Panc1 (cell line): ENCODE data around the gene OSCAR. TPM values are rescaled to one million over a fixed set of nuclear protein-coding genes. Genes with fewer than 3 reads are reported as not detected.

Experiments
- ATAC-seq: fragments of 200-7000 bp; cut with Tn5 transposase; 2 replicates; pipeline ENCODE4 v1.9.1; 2020; ENCODE audit warnings: mild to moderate bottlenecking, moderate library complexity
- BruUV-seq: library from RNA; stranded (reverse); fragments of 400-500 nt; replicated peaks from 2 replicates; lab custom pipeline; 2021; lab: Mats Ljungman, UMichigan
- CTCF ChIA-PET: fragments of 300-600 bp; sonication (Branson Sonifier 250); formaldehyde crosslinking; loops from one replicate; lab custom pipeline; 2022; ENCODE audit warnings: antibody characterized with exemption; lab: Charles Lee
- POLR2A ChIA-PET: fragments of 300-600 bp; sonication (Branson Sonifier 250); formaldehyde crosslinking; loops from one replicate; lab custom pipeline; 2022; ENCODE audit warnings: antibody characterized with exemption; lab: Charles Lee
- DNase-seq: peaks from one replicate; pipeline ENCODE4 v3.0.0-alpha.2; 2010; ENCODE audit warnings: low read depth, low spot score
- H3K27ac ChIP-seq: 2 replicates; pipeline ENCODE4 v1.5.1; 2011; ENCODE audit warnings: mild to moderate bottlenecking, low read length, inconsistent platforms
- H3K27me3 ChIP-seq: fragments of 200-500 bp; sonication (Bioruptor generic); 2 replicates; pipeline ENCODE4 v1.6.0; 2014; ENCODE audit warnings: low read length, inconsistent platforms; ENCODE audit not compliant: control insufficient read depth, insufficient read depth
- H3K36me3 ChIP-seq: fragments of 200-500 bp; sonication (Bioruptor generic); 2 replicates; pipeline ENCODE4 v1.5.1; 2014; ENCODE audit warnings: inconsistent platforms, mild to moderate bottlenecking, low read length, moderate library complexity; ENCODE audit not compliant: control insufficient read depth, insufficient read depth
- H3K4me1 ChIP-seq: 2 replicates; pipeline ENCODE4 v1.5.1; 2011; ENCODE audit warnings: inconsistent platforms, mild to moderate bottlenecking, low read length, moderate library complexity; ENCODE audit not compliant: control insufficient read depth, insufficient read depth
- H3K4me3 ChIP-seq, 2 experiments: 2 replicates each; pipeline ENCODE4 v1.5.1; 2011 to 2012; ENCODE audit warnings: low read depth in 2 of 2, low read length in 2 of 2, mild to moderate bottlenecking in 2 of 2, inconsistent platforms in 1 of 2, moderate library complexity in 1 of 2
- H3K9me3 ChIP-seq: fragments of 200-500 bp; sonication (Bioruptor generic); 2 replicates; pipeline ENCODE4 v1.5.1; 2014; ENCODE audit warnings: low read depth, mild to moderate bottlenecking, inconsistent platforms, low read length, moderate library complexity; ENCODE audit not compliant: control insufficient read depth, insufficient read depth
- CTCF ChIP-seq: fragments of 450-650 bp; IDR thresholded peaks from 2 replicates; pipeline ENCODE4 v1.5.1; 2017; ENCODE audit warnings: mild to moderate bottlenecking
- POLR2AphosphoS5 ChIP-seq: IDR thresholded peaks from 2 replicates; pipeline ENCODE4 v1.6.1; 2012; ENCODE audit warnings: mild to moderate bottlenecking, low read depth, low read length, moderate library complexity
- SIN3A ChIP-seq: IDR thresholded peaks from 2 replicates; pipeline ENCODE4 v1.6.1; 2012; ENCODE audit warnings: low read depth, mild to moderate bottlenecking, low read length, moderate library complexity, borderline replicate concordance; ENCODE audit not compliant: insufficient read depth
- TCF7L2 ChIP-seq: IDR thresholded peaks from 2 replicates; pipeline ENCODE4 v1.6.1; 2011; ENCODE audit warnings: mild to moderate bottlenecking, low read depth, low read length, inconsistent platforms
- in situ Hi-C: cut with HindIII; loops from 2 replicates; pipeline ENCODE4 v1.10.0; 2016; ENCODE audit warnings: low sequenced_read_pairs, low pct_unique_long_range_greater_than_20kb
- intact Hi-C: fragments of 100-400 bp; cut with micrococcal nuclease; formaldehyde crosslinking; loops from one replicate; pipeline ENCODE4 v1.10.0; 2022; ENCODE audit not compliant: unreplicated experiment
- total RNA-seq: library from RNA; stranded (reverse); gene quantifications from one replicate; pipeline ENCODE4 v1.2.1, GENCODE V29; 2021; ENCODE audit not compliant: unreplicated experiment
- TF ChIP-seq, protein P1 (sequence below), 2 experiments: IDR thresholded peaks; 2 replicates each; pipeline ENCODE4 v1.6.1; 2011 to 2012; ENCODE audit warnings: low read depth in 2 of 2, control low read depth in 1 of 2, low read length in 1 of 2, mild to moderate bottlenecking in 1 of 2, moderate library complexity in 1 of 2; ENCODE audit not compliant: insufficient read depth in 1 of 2

The OSCAR gene
- total RNA-seq, 1 experiment from 2014 or later = 6.8 TPM

- Histone ChIP-seq H3K27ac (no peak overlapping the region), H3K4me1 (peaks cover 7% of the 10 kb centered on the region), H3K9me3 (no peaks in the 10 kb centered on the region), H3K4me3 (no peak overlapping the region), H3K27me3 (no peaks in the 10 kb centered on the region), H3K36me3 (peaks cover 43% of the 10 kb centered on the region)
- TF ChIP-seq SIN3A = no peak
- no peak for TF ChIP-seq TCF7L2
- no peak for TF ChIP-seq POLR2AphosphoS5
- no peak for TF ChIP-seq CTCF
- TF ChIP-seq, protein P1, sequence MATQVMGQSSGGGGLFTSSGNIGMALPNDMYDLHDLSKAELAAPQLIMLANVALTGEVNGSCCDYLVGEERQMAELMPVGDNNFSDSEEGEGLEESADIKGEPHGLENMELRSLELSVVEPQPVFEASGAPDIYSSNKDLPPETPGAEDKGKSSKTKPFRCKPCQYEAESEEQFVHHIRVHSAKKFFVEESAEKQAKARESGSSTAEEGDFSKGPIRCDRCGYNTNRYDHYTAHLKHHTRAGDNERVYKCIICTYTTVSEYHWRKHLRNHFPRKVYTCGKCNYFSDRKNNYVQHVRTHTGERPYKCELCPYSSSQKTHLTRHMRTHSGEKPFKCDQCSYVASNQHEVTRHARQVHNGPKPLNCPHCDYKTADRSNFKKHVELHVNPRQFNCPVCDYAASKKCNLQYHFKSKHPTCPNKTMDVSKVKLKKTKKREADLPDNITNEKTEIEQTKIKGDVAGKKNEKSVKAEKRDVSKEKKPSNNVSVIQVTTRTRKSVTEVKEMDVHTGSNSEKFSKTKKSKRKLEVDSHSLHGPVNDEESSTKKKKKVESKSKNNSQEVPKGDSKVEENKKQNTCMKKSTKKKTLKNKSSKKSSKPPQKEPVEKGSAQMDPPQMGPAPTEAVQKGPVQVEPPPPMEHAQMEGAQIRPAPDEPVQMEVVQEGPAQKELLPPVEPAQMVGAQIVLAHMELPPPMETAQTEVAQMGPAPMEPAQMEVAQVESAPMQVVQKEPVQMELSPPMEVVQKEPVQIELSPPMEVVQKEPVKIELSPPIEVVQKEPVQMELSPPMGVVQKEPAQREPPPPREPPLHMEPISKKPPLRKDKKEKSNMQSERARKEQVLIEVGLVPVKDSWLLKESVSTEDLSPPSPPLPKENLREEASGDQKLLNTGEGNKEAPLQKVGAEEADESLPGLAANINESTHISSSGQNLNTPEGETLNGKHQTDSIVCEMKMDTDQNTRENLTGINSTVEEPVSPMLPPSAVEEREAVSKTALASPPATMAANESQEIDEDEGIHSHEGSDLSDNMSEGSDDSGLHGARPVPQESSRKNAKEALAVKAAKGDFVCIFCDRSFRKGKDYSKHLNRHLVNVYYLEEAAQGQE (IDR thresholded peaks at IDR 0.05; ENCODE audit: insufficient read depth in 1 of 2, low read depth in 2 of 2, low read length in 1 of 2) = no peak
- ChIA-PET CTCF (no interaction called here), POLR2A (no interaction called here)
- intact Hi-C loops (no loop called here), in situ Hi-C loops (no loop called here)
- no peak for ATAC-seq
- no TSS peak for BruUV-seq
- DNase-seq = no peak
Measured at GRCh38 chr19:54149021-54149812, 48.6 kb upstream of the OSCAR start.

DNA sequence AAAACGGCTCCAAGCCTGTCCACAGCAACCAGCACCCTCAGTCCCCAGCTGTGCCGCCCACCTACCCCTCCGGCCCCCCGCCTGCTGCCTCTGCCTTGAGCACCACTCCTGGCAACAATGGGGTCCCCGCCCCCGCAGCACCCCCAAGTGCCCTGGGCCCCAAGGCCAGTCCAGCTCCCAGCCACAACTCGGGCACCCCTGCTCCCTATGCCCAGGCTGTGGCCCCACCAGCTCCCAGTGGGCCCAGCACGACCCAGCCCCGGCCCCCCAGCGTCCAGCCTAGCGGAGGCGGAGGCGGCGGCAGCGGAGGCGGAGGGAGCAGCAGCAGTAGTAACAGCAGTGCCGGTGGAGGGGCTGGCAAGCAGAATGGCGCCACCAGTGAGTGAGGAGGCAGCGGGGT lies 47.6 kb upstream of the OSCAR start:
- Histone ChIP-seq H3K27ac (no peak overlapping the region), H3K4me1 (no peaks in the 10 kb centered on the region), H3K4me3 (no peak overlapping the region), H3K27me3 (no peaks in the 10 kb centered on the region), H3K9me3 (no peaks in the 10 kb centered on the region), H3K36me3 (peaks cover 51% of the 10 kb centered on the region)
- in situ Hi-C loops = no loop called here
- TF ChIP-seq TCF7L2 (no peak), SIN3A (no peak), CTCF (no peak), POLR2AphosphoS5 (no peak)
- TF ChIP-seq, protein P1 (IDR thresholded peaks at IDR 0.05; ENCODE audit: insufficient read depth in 1 of 2, low read depth in 2 of 2, low read length in 1 of 2) = no peak
- ChIA-PET CTCF (no interaction called here), POLR2A (no interaction called here)
- ATAC-seq (no peak), DNase-seq (no peak)
- intact Hi-C loops = no loop called here
- no TSS peak for BruUV-seq
